ENCODE results near the gene LRP1B. TPM values are rescaled to one million over a fixed set of nuclear protein-coding genes. Genes with fewer than 3 reads are reported as not detected.

Gene LRP1B
- total RNA-seq, 2 experiments from 2014 or later, result not detected

DNA sequence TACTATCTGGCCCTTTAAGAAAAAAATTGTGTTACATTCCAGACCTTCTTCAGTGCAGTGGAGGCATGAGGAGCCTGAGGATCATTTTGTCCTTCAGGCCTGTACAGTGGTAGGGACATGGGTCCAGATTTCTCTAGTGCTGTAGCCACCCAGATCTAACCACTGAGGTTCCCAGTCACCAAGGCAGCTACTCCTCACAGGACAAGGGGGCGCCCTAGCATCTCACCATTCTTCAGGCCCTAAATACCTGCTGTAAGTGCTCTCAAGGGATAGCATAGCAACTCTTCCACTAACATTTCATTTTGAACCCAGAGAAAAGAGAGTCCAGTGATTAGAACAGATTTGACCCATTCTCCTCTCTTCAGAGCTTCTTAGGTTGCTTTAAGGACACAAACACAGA, 1533.0 kb downstream of the LRP1B start:
- H3K36me3 Mint-ChIP-seq (ENCODE audit: low read depth), result no peaks in the 10 kb centered on the region
- no peak for DNase-seq
- ChIA-PET CTCF (no interaction called here), POLR2A (no interaction called here)
- H3K27me3 Mint-ChIP-seq (ENCODE audit: low read depth), result no peaks in the 10 kb centered on the region
- peaks cover 9% of the 10 kb centered on the region for H3K9me3 Mint-ChIP-seq (ENCODE audit: insufficient read depth)
- no peaks in the 10 kb centered on the region for H3K4me1 Mint-ChIP-seq (ENCODE audit: low read depth)
- no peak overlapping the region for H3K4me3 Mint-ChIP-seq
- H3K27ac Mint-ChIP-seq, result no peak overlapping the region
- no peak for ATAC-seq

DNA sequence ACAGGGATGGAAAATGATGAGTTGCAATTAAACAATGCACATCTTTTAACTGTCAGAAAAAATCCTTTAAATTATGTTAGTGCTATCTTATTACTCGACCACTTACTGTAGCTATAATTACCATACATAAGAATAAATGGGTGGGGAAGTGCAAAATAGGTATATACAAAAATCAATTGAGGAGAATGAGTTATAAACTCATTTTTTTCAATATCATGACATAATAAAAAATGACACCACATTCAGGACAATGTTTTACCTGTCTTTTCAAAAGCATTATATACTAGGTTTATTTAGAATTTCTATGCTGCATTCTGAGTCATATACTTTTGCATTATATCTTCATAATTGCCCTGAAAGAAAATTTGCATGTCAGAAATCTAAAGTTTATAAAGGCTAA, 1533.6 kb downstream of the LRP1B start:
- ATAC-seq, result no peak
- Mint-ChIP-seq H3K27ac (no peak overlapping the region), H3K4me3 (no peak overlapping the region), H3K9me3 (ENCODE audit: insufficient read depth) (peaks cover 9% of the 10 kb centered on the region), H3K4me1 (ENCODE audit: low read depth) (no peaks in the 10 kb centered on the region), H3K27me3 (ENCODE audit: low read depth) (no peaks in the 10 kb centered on the region), H3K36me3 (ENCODE audit: low read depth) (no peaks in the 10 kb centered on the region)
- ChIA-PET CTCF (no interaction called here), POLR2A (no interaction called here)
- no peak for DNase-seq

DNA sequence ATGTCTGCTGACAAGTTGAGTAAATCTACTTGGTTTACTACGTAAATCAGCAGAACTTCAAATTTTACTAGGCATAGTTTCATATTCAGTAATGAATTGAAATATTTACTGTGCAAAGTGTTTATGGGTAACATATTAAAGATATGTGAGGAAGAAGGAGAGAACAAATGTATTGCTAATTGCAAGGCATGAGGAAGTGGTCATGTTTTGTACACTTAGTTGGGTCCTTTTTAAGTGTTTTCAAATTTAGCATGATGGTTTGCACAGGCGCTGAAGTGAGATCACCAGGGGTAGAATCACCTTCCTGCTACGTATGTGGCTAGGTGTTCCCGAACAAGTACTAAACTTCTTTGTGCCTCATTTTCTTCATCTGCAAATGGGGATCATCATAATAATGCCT, 1534.4 kb downstream of the LRP1B start:
- H3K9me3 Mint-ChIP-seq (ENCODE audit: insufficient read depth), result peaks cover 9% of the 10 kb centered on the region
- no peaks in the 10 kb centered on the region for H3K27me3 Mint-ChIP-seq (ENCODE audit: low read depth)
- ATAC-seq (no peak), DNase-seq (no peak)
- no peak overlapping the region for H3K4me3 Mint-ChIP-seq
- ChIA-PET CTCF (no interaction called here), POLR2A (no interaction called here)
- no peak overlapping the region for H3K27ac Mint-ChIP-seq
- no peaks in the 10 kb centered on the region for H3K4me1 Mint-ChIP-seq (ENCODE audit: low read depth)
- H3K36me3 Mint-ChIP-seq (ENCODE audit: low read depth), result no peaks in the 10 kb centered on the region

GRCh38 chr2:140595107-140595506, 1535.7 kb downstream of the LRP1B start:
- ATAC-seq, result no peak
- CTCF ChIA-PET, result no interaction called here
- H3K36me3 Mint-ChIP-seq (ENCODE audit: low read depth), result no peaks in the 10 kb centered on the region
- H3K27ac Mint-ChIP-seq, result no peak overlapping the region
- H3K4me1 Mint-ChIP-seq (ENCODE audit: low read depth), result no peaks in the 10 kb centered on the region
- no peaks in the 10 kb centered on the region for H3K27me3 Mint-ChIP-seq (ENCODE audit: low read depth)
- peaks cover 9% of the 10 kb centered on the region for H3K9me3 Mint-ChIP-seq (ENCODE audit: insufficient read depth)
- H3K4me3 Mint-ChIP-seq, result no peak overlapping the region
- POLR2A ChIA-PET, result no interaction called here
- DNase-seq, result no peak

DNA sequence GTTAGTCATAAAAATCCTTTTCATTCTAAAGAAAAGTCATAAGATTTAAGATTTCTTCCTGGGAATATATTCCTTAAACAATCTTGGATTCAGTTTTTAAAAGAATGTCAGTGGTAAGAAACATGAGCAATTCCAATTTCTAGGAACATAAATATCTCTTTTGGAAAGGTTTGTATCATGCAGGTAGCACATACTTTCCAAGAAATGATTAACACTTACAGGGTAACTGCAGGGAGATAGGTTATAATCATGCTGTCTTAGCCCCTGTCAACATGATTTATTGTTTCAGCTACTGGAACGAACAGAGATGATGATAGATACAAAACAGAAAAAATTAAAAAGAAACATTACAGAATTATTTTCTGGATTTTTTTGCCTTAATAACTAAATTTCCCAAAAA, 1537.7 kb downstream of the LRP1B start:
- ChIA-PET CTCF (no interaction called here), POLR2A (no interaction called here)
- peaks cover 5% of the 10 kb centered on the region for H3K9me3 Mint-ChIP-seq (ENCODE audit: insufficient read depth)
- H3K4me3 Mint-ChIP-seq, result no peak overlapping the region
- H3K27ac Mint-ChIP-seq, result no peak overlapping the region
- H3K36me3 Mint-ChIP-seq (ENCODE audit: low read depth), result no peaks in the 10 kb centered on the region
- DNase-seq (no peak), ATAC-seq (no peak)
- H3K4me1 Mint-ChIP-seq (ENCODE audit: low read depth), result no peaks in the 10 kb centered on the region
- no peaks in the 10 kb centered on the region for H3K27me3 Mint-ChIP-seq (ENCODE audit: low read depth)

GRCh38 chr2:140589696-140590095, 1541.1 kb downstream of the LRP1B start:
- Mint-ChIP-seq H3K9me3 (ENCODE audit: insufficient read depth) (peaks cover 6% of the 10 kb centered on the region), H3K4me1 (ENCODE audit: low read depth) (no peaks in the 10 kb centered on the region), H3K27me3 (ENCODE audit: low read depth) (no peaks in the 10 kb centered on the region), H3K36me3 (ENCODE audit: low read depth) (no peaks in the 10 kb centered on the region), H3K4me3 (no peak overlapping the region), H3K27ac (no peak overlapping the region)
- ChIA-PET CTCF (no interaction called here), POLR2A (no interaction called here)
- DNase-seq, result no peak
- no peak for ATAC-seq

- Mint-ChIP-seq H3K4me1 (ENCODE audit: low read depth) (no peaks in the 10 kb centered on the region), H3K4me3 (no peak overlapping the region), H3K27ac (no peak overlapping the region), H3K36me3 (ENCODE audit: low read depth) (no peaks in the 10 kb centered on the region), H3K9me3 (ENCODE audit: insufficient read depth) (peaks cover 6% of the 10 kb centered on the region), H3K27me3 (ENCODE audit: low read depth) (no peaks in the 10 kb centered on the region)
- DNase-seq (no peak), ATAC-seq (no peak)
- POLR2A ChIA-PET, result no interaction called here
- CTCF ChIA-PET, result no interaction called here
Observed at GRCh38 chr2:140589273-140589672, 1541.5 kb downstream of the LRP1B start.

- POLR2A ChIA-PET, result no interaction called here
- DNase-seq (no peak), ATAC-seq (no peak)
- no peaks in the 10 kb centered on the region for H3K36me3 Mint-ChIP-seq (ENCODE audit: low read depth)
- H3K4me1 Mint-ChIP-seq (ENCODE audit: low read depth), result no peaks in the 10 kb centered on the region
- no peaks in the 10 kb centered on the region for H3K27me3 Mint-ChIP-seq (ENCODE audit: low read depth)
- H3K4me3 Mint-ChIP-seq, result no peak overlapping the region
- H3K27ac Mint-ChIP-seq, result no peak overlapping the region
- CTCF ChIA-PET, result no interaction called here
- H3K9me3 Mint-ChIP-seq (ENCODE audit: insufficient read depth), result peaks cover 10% of the 10 kb centered on the region
Observed at GRCh38 chr2:140586379-140586778, 1544.4 kb downstream of the LRP1B start.

GRCh38 chr2:140585016-140585415, 1545.8 kb downstream of the LRP1B start:
- Mint-ChIP-seq H3K9me3 (ENCODE audit: insufficient read depth) (peaks cover 13% of the 10 kb centered on the region), H3K36me3 (ENCODE audit: low read depth) (no peaks in the 10 kb centered on the region), H3K4me1 (ENCODE audit: low read depth) (no peaks in the 10 kb centered on the region), H3K27me3 (ENCODE audit: low read depth) (no peaks in the 10 kb centered on the region), H3K4me3 (no peak overlapping the region), H3K27ac (no peak overlapping the region)
- ATAC-seq (no peak), DNase-seq (no peak)
- ChIA-PET POLR2A (no interaction called here), CTCF (no interaction called here)

- Mint-ChIP-seq H3K4me3 (no peak overlapping the region), H3K9me3 (ENCODE audit: insufficient read depth) (peaks cover 15% of the 10 kb centered on the region), H3K27ac (no peak overlapping the region), H3K27me3 (ENCODE audit: low read depth) (no peaks in the 10 kb centered on the region), H3K4me1 (ENCODE audit: low read depth) (no peaks in the 10 kb centered on the region), H3K36me3 (ENCODE audit: low read depth) (no peaks in the 10 kb centered on the region)
- DNase-seq (no peak), ATAC-seq (no peak)
- CTCF ChIA-PET, result no interaction called here
- POLR2A ChIA-PET, result no interaction called here
Observed at GRCh38 chr2:140584471-140584870, 1546.3 kb downstream of the LRP1B start.

- Mint-ChIP-seq H3K4me3 (no peak overlapping the region), H3K27me3 (ENCODE audit: low read depth) (no peaks in the 10 kb centered on the region)
- POLR2A ChIA-PET, result no interaction called here
Observed at GRCh38 chr2:140580532-140581151, 1550.2 kb downstream of the LRP1B start.

DNA sequence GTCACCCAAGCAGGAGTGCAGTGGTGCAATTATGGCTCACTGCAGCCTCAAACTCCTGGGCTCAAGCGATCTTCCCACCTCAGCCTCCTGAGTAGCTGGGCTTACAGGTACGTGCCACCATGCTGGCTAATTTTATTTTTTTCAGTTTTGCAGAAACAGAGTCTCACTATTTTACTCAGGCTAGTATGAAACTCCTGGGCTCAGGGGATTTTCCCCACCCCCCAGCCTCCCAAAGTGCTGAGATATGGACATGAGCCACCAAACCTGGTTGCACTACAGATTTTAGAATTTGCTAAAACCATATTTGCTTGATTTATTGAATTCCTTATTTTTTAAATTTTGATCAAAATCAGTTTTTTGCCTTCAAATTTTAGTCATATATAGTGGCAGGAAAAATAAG, 1553.4 kb downstream of the LRP1B start:
- Mint-ChIP-seq H3K36me3 (ENCODE audit: low read depth) (no peaks in the 10 kb centered on the region), H3K4me3 (no peak overlapping the region), H3K9me3 (ENCODE audit: insufficient read depth) (peaks cover 17% of the 10 kb centered on the region), H3K4me1 (ENCODE audit: low read depth) (no peaks in the 10 kb centered on the region), H3K27ac (no peak overlapping the region), H3K27me3 (ENCODE audit: low read depth) (no peaks in the 10 kb centered on the region)
- ChIA-PET CTCF (no interaction called here), POLR2A (no interaction called here)
- DNase-seq (no peak), ATAC-seq (no peak)

More at GRCh38 chr2:140580532-140581151, 1550.2 kb downstream of the LRP1B start:
- Mint-ChIP-seq H3K36me3 (ENCODE audit: low read depth) (no peaks in the 10 kb centered on the region), H3K27ac (no peak overlapping the region), H3K9me3 (ENCODE audit: insufficient read depth) (peaks cover 20% of the 10 kb centered on the region), H3K4me1 (ENCODE audit: low read depth) (no peaks in the 10 kb centered on the region)
- DNase-seq (no peak), ATAC-seq (no peak)
- CTCF ChIA-PET, result no interaction called here

DNA sequence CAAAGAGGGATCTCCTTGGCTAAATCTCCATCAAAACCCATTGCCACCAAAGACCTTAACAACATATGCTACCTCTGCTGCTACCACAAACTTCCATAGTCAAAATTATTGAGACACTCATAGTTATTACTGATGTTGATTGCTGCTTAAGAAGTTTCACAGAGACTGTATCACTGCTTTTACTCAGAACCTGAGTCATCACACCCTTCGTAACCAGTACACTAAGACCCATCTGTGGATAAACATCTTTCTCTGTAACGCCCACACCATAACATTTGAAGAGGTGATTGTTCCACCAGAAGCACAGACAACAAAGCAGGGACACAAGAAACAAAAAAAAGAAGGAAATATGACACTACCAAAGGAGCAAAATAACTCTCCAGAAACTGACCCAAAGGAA, 1563.1 kb downstream of the LRP1B start:
- ChIA-PET POLR2A (no interaction called here), CTCF (no interaction called here)
- H3K9me3 Mint-ChIP-seq (ENCODE audit: insufficient read depth), result peaks cover 4% of the 10 kb centered on the region
- no peak for DNase-seq
- no peaks in the 10 kb centered on the region for H3K36me3 Mint-ChIP-seq (ENCODE audit: low read depth)
- H3K27ac Mint-ChIP-seq, result no peak overlapping the region
- H3K4me3 Mint-ChIP-seq, result no peak overlapping the region
- no peaks in the 10 kb centered on the region for H3K27me3 Mint-ChIP-seq (ENCODE audit: low read depth)
- no peaks in the 10 kb centered on the region for H3K4me1 Mint-ChIP-seq (ENCODE audit: low read depth)
- ATAC-seq, result no peak

Measured in activated CD8-positive, alpha-beta T cell treated with anti-CD3 and anti-CD28 coated beads, Interleukin-2, amount 10 ng/mL, durations not matched to agents 7 days and 5 days (primary cell).